T follicular helper cell (primary cell): Measurements from ENCODE around the gene PRAMEF13.
"Not testable (repeated sequence)": the region's sequence is repeated elsewhere in the genome, so short reads cannot be mapped to it uniquely, and the experiment has no call there.

Experiments
- DNase-seq: peaks from one replicate; pipeline ENCODE4 v3.0.0-alpha.2; 2020; ENCODE audit warnings: low read depth
- total RNA-seq, 2 experiments: gene quantifications; one replicate each; lab custom pipeline; 2026; lab: John Stamatoyannopoulos, UW

PRAMEF13 gene, protein sequence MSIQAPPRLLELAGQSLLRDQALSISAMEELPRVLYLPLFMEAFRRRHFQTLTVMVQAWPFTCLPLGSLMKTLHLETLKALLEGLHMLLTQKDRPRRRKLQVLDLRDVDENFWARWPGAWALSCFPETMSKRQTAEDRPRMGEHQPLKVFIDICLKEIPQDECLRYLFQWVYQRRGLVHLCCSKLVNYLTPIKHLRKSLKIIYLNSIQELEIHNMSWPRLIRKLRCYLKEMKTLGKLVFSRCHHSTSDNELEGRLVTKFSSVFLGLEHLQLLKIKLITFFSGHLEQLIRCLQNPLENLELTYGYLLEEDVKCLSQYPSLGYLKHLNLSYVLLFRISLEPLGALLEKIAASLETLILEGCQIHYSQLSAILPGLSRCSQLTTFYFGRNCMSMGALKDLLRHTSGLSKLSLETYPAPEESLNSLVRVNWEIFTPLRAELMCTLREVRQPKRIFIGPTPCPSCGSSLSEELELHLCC
- total RNA-seq: 0 reads per million in 2 experiments

- not testable (repeated sequence) for DNase-seq
Measured at GRCh38 chr1:13201309-13201708, at the start of gene PRAMEF13. Gene PRAMEF13, minus strand, starts transcription at chr1:13201409. Its CDS starts 1,820 bp downstream, at chr1:13199589.

GRCh38 chr1:13247122-13247521 lies 45.9 kb upstream of the PRAMEF13 start:
- DNase-seq: not testable (repeated sequence)

DNA sequence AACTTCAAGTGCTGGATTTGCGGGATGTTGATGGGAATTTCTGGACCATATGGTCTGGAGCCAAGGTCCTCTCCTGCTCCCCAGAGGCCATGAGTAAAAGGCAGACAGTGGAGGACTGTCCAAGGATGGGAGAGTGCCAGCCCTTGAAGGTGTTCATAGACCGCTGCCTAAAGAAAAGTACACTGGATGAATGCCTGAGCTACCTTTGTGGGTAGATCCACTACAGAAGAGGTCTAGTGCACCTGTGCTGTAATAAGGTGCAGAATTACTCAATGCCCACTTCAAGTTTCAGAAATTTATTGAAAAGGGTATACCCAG lies 45.3 kb upstream of the PRAMEF13 start:
- DNase-seq: not testable (repeated sequence)

GRCh38 chr1:13245841-13246553 lies 44.8 kb upstream of the PRAMEF13 start:
- not testable (repeated sequence) for DNase-seq

DNA sequence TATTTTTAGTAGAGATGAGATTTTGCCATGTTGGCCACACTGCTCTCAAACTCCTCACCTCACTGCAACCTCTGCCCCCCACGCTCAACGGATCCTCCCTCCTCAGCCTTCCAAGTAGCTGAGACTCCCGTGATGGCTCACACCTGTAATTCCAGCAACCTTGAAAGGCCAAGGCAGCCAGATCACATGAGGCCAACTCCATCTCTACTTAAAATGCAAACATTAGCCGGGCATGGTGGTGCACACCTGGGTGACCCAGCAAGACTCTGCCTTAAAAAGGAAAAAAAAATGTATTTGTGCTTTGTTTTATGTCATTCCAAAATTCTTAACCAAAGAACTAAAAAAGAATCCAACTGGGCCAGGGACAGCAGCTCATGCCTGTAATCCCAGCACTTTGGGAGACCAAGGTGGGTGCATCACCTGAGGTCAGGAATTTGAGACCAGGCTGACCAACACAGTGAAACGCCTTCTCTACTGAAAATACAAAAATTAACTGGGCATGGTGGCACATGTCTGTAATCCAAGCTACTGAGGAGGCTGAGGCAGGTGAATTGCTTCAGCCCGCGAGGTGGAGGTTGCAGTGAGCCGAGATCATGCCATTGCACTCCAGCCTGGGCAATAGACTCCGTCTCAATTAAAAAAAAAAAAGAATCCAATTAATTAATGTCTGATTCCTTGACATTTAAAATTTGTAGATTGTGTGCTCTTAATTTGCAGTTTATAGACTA lies 42.5 kb upstream of the PRAMEF13 start:
- not testable (repeated sequence) for DNase-seq

DNA sequence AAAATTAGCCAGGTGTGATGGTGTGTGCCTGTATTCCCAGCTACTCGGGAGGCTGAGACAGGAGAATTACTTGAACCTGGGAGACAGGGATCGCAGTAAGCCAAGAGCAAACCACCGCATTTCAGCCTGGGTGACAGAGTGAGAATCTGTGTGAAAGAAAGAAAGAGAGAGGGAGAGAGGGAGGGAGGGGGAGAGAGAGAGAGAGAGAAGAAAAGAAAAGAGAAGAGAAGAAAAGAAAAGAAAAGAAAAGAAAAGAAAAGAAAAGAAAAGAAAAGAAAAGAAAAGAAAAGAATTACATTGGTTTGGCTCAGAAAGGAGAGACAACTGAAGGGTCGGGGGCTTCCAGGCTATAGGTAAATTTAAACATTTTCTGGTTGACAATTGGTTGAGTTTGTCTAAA lies 38.4 kb upstream of the PRAMEF13 start:
- not testable (repeated sequence) for DNase-seq

DNA sequence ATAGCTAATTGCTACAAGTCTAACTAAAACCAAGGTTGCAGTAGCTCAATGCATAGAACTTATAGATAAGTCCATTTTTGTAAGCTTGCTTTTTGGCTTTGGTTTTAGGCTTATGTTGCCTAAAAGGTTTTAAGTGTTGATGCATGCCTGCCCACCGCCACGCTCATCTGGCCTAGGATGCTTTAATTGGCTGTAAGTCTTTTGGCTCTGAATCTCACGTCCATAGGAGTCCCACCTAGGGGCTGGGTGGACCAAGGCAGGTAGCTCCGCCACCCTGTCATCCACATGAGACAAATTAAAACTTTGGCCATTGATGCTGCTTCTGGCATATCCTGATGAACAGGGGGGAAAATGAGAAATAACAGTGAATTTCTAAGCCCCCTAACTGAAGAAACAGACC lies 36.4 kb upstream of the PRAMEF13 start:
- DNase-seq: not testable (repeated sequence)

GRCh38 chr1:13234057-13234456 lies 32.8 kb upstream of the PRAMEF13 start:
- DNase-seq: not testable (repeated sequence)

DNA sequence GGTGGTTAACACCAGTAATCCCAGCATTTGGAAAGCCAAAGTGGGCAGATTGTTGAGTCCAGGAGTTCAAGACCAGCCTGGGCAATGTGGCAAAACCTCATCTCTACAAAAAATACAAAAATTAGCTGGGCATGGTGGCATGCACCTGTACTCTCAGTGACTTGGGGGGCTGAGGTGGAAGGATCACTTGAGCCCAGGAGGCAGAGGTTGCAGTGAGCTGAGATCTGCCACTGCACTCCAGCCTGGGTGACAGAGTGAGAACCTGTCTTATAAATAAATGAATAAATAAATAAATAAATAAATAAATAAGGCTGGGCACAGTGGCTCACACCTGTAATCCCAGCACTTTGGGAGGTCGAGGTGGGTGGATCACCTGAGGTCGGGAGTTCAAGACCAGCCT lies 30.8 kb upstream of the PRAMEF13 start:
- not testable (repeated sequence) for DNase-seq

DNA sequence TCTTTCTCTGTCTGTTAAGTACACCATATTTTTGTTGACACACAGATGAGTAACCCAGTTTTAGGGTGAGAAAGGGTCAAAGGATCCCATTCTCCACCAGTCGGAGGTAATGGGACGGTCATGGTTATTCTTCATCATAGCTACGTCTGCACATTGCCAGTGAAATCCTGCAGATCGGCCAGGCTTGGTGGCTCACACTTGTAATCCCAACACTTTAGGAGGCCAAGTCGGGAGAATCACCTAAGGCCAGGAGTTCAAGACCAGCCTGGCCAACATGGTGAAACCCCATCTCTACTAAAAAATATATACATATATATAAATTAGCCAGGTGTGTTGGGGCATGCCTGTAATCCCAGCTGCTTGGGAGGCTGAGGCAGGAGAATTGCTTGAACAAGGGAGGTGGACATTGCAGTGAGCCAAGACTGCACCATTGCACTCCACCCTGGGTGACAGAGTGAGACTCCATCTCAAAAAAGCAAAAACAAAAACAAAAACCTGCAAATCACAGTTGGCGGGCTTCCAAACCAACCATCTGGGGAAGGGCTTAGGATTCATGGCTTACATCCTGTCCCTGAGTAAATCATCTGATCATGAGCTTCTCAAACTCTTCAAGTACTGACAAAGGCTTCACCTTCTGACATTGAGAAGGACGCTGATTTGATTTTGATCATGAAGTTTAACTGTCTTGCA lies 30.0 kb upstream of the PRAMEF13 start:
- DNase-seq: not testable (repeated sequence)

DNA sequence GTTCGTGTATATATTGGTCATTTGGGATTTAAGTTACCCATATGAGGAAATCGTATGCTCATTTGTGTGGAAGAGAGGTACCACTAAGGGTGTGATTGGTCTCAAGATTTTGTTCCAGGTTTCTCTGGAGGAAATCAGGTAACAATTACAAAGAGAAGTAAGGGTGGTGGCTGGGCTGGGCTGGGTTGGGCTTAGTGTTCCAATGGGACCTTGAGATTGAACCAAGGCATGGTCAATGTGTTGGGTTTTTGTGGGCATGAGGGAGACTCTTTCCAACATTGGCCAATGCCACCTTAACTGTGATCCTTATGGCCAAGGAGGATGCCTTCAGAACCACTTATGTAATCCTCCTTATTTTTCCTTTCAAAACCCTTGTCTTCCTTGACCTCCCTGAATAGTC lies 29.4 kb upstream of the PRAMEF13 start:
- not testable (repeated sequence) for DNase-seq

DNA sequence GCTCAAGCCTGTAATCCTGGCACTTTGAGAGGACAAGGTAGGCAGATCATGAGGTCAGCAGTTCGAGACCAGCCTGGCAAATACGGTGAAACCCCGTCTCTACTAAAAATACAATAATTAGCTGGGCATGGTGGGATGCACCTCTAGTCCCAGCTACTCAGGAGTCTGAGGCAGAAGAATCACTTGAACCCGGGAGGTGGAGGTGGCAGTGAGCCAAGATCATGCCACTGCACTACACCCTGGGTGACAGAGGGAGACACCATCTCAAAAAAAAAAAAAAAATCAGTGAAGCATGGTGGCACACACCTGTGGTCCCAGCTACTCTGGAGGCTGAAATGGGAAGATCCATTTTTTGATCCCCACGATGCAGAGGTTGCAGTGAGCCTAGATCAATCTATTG lies 28.9 kb upstream of the PRAMEF13 start:
- DNase-seq: not testable (repeated sequence)

DNA sequence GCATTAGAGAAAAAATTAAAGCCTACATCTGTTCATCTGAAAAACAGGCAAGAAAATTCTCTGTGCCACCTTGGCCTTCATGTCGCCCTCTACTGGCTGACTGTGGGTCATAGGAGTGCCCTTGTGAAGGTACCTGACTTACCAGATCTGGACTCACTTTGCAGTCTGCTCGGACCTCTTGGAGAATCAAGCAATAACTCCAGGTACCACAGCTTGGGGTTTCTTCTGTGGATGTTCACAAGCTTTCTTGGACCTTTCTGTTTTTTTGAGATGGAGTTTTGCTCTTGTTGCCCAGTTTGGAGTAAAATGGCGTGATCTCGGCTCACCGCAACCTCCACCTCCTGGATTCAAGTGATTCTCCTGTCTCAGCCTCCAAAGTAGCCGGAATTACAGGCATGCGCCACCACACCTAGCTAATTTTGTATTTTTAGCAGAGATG lies 27.2 kb upstream of the PRAMEF13 start:
- peak; percentile 7 for DNase-seq

DNA sequence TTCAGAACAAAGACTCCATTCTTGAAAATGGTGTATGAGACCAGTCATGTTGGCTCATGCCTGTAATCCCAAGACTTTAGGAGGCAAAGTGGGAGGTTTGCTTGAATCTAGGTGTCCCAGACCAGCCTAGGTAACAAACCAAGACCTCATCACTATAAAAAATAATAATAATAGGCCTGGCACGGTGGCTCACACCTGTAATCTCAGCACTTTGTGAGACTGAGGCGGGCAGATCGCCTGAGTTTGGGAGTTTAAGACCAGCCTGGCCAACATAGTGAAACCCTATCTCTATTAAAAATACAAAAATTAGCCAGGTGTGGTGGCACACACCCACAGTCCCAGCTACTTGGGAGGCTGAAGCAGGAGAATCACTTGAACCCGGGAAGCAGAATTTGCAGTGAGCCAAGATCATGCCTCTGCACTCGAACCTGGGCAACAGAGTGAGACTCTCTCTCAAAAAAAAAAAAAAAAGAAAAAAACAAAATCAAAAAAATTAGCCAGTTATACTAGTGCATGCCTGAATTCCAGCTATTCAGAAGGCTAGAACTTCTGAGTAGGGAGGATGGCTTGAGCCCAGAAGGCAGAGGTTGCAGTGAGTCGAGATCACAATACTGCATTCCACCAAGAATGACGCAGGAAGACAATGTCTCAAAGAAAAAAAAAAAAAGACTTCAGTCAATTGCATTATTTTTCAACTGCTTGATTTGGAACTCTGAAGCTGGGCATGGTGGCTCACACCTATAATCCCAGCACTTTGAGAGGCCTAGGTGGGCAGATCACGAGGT lies 26.3 kb upstream of the PRAMEF13 start:
- not testable (repeated sequence) for DNase-seq

DNA sequence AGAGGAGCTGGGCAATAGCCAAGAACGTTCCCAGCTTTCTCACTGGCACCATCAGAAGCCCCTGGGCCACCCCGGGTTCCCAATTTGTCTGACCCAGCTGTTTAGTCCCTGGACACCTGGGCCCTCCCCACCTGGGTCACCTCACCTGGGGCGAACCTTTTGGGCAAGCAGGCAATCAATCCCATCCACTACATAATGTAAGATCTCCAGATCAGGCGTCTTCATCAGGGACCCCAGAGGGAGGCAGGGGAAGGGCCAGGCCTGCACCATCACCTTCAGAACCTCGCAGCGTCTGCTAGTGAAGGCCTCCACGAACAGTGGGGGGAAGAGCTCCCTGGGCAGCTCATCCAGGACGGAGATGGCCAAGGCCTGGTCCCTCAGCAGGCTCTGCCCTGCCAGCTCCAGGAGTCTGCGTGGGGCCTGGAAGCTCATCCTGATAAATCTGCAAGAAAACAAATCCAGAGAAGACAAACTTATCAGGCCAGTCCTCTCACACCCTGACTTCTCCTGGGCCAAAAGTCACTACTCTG lies 24.5 kb upstream of the PRAMEF13 start, which contains the start of gene PRAMEF18:
TSS of gene PRAMEF18 (minus strand) at position 480 of the 530 bp plus-strand sequence. CDS start at position 432, 48 bp downstream.
- not testable (repeated sequence) for DNase-seq

DNA sequence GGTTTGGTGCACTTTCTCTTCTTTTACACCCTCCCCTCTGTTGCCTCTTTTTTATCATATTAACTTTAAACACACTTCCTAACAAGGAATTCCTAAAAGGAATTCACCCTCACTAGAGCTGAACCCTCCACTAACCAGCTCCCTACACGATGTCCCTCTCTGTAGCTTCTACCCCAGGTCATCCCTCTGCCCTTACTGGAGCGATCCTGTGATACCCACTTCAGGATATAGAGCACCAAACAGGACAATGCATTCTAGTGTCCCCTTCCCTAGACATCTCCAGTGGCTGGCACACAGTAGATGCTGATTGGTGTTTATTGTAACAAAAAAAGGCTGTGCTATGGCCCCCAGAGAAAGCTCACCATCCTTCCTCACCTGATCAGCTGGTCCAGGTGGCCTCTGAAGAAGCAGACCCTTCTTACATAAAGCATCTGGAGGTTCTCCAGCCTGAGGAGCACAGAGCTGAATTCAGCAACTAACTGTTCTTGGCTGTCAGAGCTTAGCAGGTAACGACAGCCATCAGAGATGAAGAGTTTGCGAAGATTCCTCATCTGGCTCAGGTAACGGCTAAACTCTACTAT lies 23.4 kb upstream of the PRAMEF13 start:
- DNase-seq: no peak

- DNase-seq: not testable (repeated sequence)
Measured at GRCh38 chr1:13222788-13223187, 21.6 kb upstream of the PRAMEF13 start.

- not testable (repeated sequence) for DNase-seq
Measured at GRCh38 chr1:13219203-13219602, 18.0 kb upstream of the PRAMEF13 start.

- DNase-seq: not testable (repeated sequence)
Measured at GRCh38 chr1:13216619-13217018, 15.4 kb upstream of the PRAMEF13 start.

DNA sequence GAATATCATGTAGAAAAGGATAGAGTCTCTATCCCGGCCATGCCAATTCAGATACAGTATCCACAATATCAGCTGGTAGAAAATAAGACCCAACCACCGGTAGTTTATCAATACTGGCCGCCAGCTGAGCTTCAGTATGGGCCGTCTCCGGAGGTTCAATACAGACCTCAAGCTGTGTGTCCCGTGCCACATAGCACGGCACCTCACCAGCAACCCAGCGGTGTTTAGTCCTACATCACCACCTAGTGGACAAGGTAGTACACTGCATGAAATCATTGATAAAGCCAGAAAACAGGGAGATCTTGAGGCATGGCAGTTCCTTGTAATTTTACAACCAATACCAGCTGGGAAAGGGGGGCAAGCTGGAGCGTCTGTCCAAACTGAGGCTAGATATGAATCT lies 7.5 kb upstream of the PRAMEF13 start:
- not testable (repeated sequence) for DNase-seq
